Prostate gland (tissue), 2 donors: ENCODE results near the gene PDYN.

ENCODE experiments used
- CTCF ChIP-seq, 4 experiments: fragments of 200-600 bp in 2 of 4; fragments of 450-650 bp in 2 of 4; sonication (generic) in 2 of 4; IDR thresholded peaks; 1 replicate in 3 of 4; 2 replicates in 1 of 4; pipeline ENCODE4 v1.5.1; 2016 to 2019; ENCODE audit warnings: antibody characterized with exemption in 4 of 4, mild to moderate bottlenecking in 2 of 4, moderate library complexity in 2 of 4
- POLR2A ChIP-seq: fragments of 450-650 bp; IDR thresholded peaks from one replicate; pipeline ENCODE4 v1.6.1; 2016; ENCODE audit warnings: antibody characterized with exemption, mild to moderate bottlenecking

- TF ChIP-seq CTCF (IDR thresholded peaks at IDR 0.05) (no peak), POLR2A (no peak)
These were observed 8.5 kb upstream of the PDYN start for GRCh38 chr20:2002365-2002764.
